Hepatocyte (in vitro differentiated cells): ENCODE data around the gene DPPA4. TPM values are rescaled to one million over a fixed set of nuclear protein-coding genes. Genes with fewer than 3 reads are reported as not detected.

Experiments
- DNase-seq: peaks from one replicate; pipeline ENCODE4 v3.0.0-alpha.2; 2016; ENCODE audit warnings: low spot score
- H2AFZ ChIP-seq: fragments of 200-600 bp; sonication (generic); 2 replicates; pipeline ENCODE4 v1.6.0; 2016; ENCODE audit warnings: antibody characterized with exemption, mild to moderate bottlenecking
- H3K27ac ChIP-seq: fragments of 200-600 bp; sonication (generic); 2 replicates; pipeline ENCODE4 v1.5.1; 2016; ENCODE audit warnings: mild to moderate bottlenecking
- H3K27me3 ChIP-seq: fragments of 200-600 bp; sonication (generic); 2 replicates; pipeline ENCODE4 v1.6.1; 2016
- H3K36me3 ChIP-seq: fragments of 200-600 bp; sonication (generic); replicated peaks from 2 replicates; pipeline ENCODE4 v1.5.1; 2016; ENCODE audit warnings: low read depth; ENCODE audit not compliant: insufficient read depth
- H3K4me1 ChIP-seq: fragments of 200-600 bp; sonication (generic); 2 replicates; pipeline ENCODE4 v1.5.1; 2016; ENCODE audit warnings: mild to moderate bottlenecking, moderate library complexity; ENCODE audit not compliant: insufficient read depth
- H3K4me2 ChIP-seq: fragments of 200-600 bp; sonication (generic); 2 replicates; pipeline ENCODE4 v1.6.0; 2016
- H3K4me3 ChIP-seq: fragments of 200-600 bp; sonication (generic); 2 replicates; pipeline ENCODE4 v1.5.1; 2016; ENCODE audit warnings: mild to moderate bottlenecking
- H3K79me2 ChIP-seq: fragments of 200-600 bp; sonication (generic); 2 replicates; pipeline ENCODE4 v1.6.0; 2017; ENCODE audit warnings: mild to moderate bottlenecking
- H3K9me2 ChIP-seq: fragments of 200-600 bp; sonication (generic); replicated peaks from 2 replicates; pipeline ENCODE4 v1.6.0; 2017; ENCODE audit warnings: mild to moderate bottlenecking; ENCODE audit not compliant: insufficient read depth
- H3K9me3 ChIP-seq: fragments of 200-600 bp; sonication (generic); 2 replicates; pipeline ENCODE4 v1.5.1; 2016; ENCODE audit warnings: low read depth, mild to moderate bottlenecking
- H4K20me1 ChIP-seq: fragments of 200-600 bp; sonication (generic); 2 replicates; pipeline ENCODE4 v1.6.0; 2016; ENCODE audit warnings: mild to moderate bottlenecking; ENCODE audit not compliant: insufficient read depth, poor library complexity, severe bottlenecking
- CTCF ChIP-seq: fragments of 200-600 bp; sonication (generic); IDR thresholded peaks from 2 replicates; pipeline ENCODE4 v1.5.1; 2016; ENCODE audit warnings: antibody characterized with exemption, mild to moderate bottlenecking; ENCODE audit not compliant: poor library complexity
- EZH2 ChIP-seq: fragments of 200-600 bp; sonication (generic); IDR thresholded peaks from 2 replicates; pipeline ENCODE4 v1.6.1; 2016; ENCODE audit warnings: antibody characterized with exemption, mild to moderate bottlenecking, borderline replicate concordance
- EZH2phosphoT487 ChIP-seq: fragments of 200-600 bp; sonication (generic); IDR thresholded peaks from one replicate; pipeline ENCODE4 v1.6.1; 2018; ENCODE audit warnings: antibody characterized with exemption, mild to moderate bottlenecking, low read depth, moderate library complexity; ENCODE audit not compliant: unreplicated experiment, severe bottlenecking
- WGBS: methylation state at CpG from one replicate; pipeline ENCODE4 v1.1.6; 2016; ENCODE audit warnings: low lambda C conversion rate; ENCODE audit errors: missing lambda C conversion rate; 5-methylcytosine and 5-hydroxymethylcytosine counted together
- polyA plus RNA-seq: library from polyadenylated mRNA; unstranded; fragments of >200 nt; fragmentation: Nextera tagmentation; extraction: Ambion mirVana; gene quantifications from 2 replicates; pipeline ENCODE4 v1.2.1, GENCODE V29; 2016
- small RNA-seq: library from RNA; depleted of rRNA; stranded (forward); fragments of <200 nt; gene quantifications from one replicate; pipeline ENCODE3, GENCODE V24; 2014
- total RNA-seq: library from RNA; depleted of rRNA; stranded (reverse); fragments of >200 nt; gene quantifications from 2 replicates; pipeline ENCODE4 v1.2.3, GENCODE V29; 2014

DPPA4 gene
- total and polyA plus RNA-seq, 2 experiments from 2014 or later = 4.3 to 11.4 TPM

DNA sequence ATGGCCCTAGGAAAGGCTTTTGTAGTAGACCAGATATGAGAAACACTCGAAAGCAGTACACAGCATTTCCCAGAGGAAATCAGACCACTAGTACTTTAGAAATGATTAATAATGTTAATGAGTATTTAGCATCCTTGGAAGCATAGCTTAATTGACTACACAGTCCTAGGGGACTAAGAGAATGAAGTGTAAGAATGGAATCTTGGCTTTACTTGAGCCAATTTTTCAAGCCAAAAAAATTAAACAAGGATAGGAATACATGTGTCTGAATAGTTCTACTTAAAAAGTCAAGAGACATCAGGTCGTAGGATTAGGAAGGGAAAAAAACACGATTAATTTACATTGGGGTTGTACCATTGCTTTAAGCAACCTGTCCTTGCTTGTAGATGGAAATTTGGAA, 59.2 kb downstream of the DPPA4 start:
- H4K20me1 ChIP-seq = no peaks in the 10 kb centered on the region
- 80% methylated on average over 3 of the region's 3 CpGs for WGBS
- no peaks in the 10 kb centered on the region for H3K4me1 ChIP-seq
- H3K27me3 ChIP-seq = no peaks in the 10 kb centered on the region
- TF ChIP-seq EZH2 (no peak), EZH2phosphoT487 (no peak), CTCF (no peak)
- no peak overlapping the region for H2AFZ ChIP-seq
- no peaks in the 10 kb centered on the region for H3K9me3 ChIP-seq
- no peaks in the 10 kb centered on the region for H3K36me3 ChIP-seq
- no peak for DNase-seq
- H3K4me3 ChIP-seq = no peak overlapping the region
- no peaks in the 10 kb centered on the region for H3K79me2 ChIP-seq
- H3K4me2 ChIP-seq = no peak overlapping the region
- H3K27ac ChIP-seq = no peak overlapping the region
- H3K9me2 ChIP-seq = no peaks in the 10 kb centered on the region

Small RNA genes within 50 kb of the gene (small RNA-seq; reads per million reads assigned to genes)
- gene AC124945.1 (not detected), gene RF00017 (not detected)

Other genes starting within 250 kb of the DPPA4 start
- gene MORC1, start 219.4 kb downstream of the DPPA4 start, total RNA-seq = 5.6 and 6.7 TPM in 2 replicates
- gene MORC1, start 219.4 kb downstream of the DPPA4 start, polyA plus RNA-seq = 2.8 and 5.7 TPM in 2 replicates
- gene C3orf85, start 200.8 kb downstream of the DPPA4 start, total RNA-seq = 19.3 and 33.4 TPM in 2 replicates
- gene C3orf85, start 200.8 kb downstream of the DPPA4 start, polyA plus RNA-seq = 40.5 and 52.2 TPM in 2 replicates
- gene DPPA2, start 21.0 kb downstream of the DPPA4 start, total RNA-seq = not detected in 2 replicates
- not detected in 2 replicates for gene DPPA2, start 21.0 kb downstream of the DPPA4 start, polyA plus RNA-seq